Choroid plexus epithelial cell (primary cell): ENCODE measurements around the gene JAKMIP2.
"Not testable (repeated sequence)": the region's sequence is repeated elsewhere in the genome, so short reads cannot be mapped to it uniquely, and the experiment has no call there.

Source experiments
- DNase-seq: peaks from one replicate; pipeline ENCODE4 v3.0.0-alpha.2; 2010; ENCODE audit warnings: low read depth
- H3K4me3 ChIP-seq: 2 replicates; pipeline ENCODE4 v1.5.1; 2011; ENCODE audit warnings: low read depth, mild to moderate bottlenecking, control low read depth, low read length, moderate library complexity
- TF ChIP-seq, protein P1 (sequence below): conservative IDR thresholded peaks from 2 replicates; pipeline ENCODE4 v1.5.1; 2011; ENCODE audit warnings: low read depth, mild to moderate bottlenecking, control low read depth, inconsistent platforms, low read length, moderate library complexity

Gene JAKMIP2

DNA sequence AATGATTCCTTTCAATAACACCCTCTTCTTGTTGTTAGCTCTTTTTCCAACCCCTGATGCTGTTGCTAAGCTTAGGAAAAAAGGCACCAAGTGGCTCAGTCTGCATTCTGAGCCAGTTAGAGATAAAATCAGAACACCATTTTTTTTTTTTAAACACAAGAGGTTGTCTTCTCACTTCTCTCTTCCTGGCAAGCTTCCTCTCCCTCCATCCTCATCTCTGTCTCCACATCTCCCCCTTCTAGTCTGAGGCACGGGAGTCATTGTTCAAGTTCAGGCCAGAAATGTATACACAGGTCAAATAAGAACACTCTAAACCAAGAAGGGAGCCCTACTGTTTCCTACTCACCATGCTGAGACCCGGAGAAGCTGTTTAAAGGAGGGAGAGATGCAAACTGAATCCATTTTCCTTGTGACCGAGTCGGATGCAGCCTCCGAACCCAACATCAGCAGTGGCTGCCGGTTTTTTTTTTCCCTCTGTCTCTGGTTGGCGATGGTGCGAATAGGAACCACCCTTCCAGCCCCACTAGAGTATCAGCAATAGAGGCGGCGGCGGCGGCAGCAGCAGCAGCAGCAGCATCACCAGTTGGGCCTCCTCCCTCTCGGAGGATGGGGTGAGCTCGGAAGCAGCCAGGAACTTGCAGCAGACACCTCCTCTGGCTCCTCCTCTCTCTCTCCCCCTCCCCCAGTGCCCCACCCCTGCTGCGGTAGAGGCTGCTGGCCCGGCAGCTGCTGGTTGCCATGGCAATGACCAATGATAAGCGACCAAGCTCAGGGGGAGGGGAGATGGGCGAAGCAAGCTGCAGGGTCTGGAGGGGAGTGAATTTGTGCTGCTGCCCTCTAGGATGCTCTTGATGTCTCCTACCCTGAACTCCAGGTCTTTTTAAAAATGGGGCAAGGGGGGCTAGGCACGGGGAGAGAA lies at the start of gene JAKMIP2:
Gene JAKMIP2, minus strand, starts transcription at position 619 of the 919 bp plus-strand sequence. CDS start 110,922 bp downstream, outside the sequence.
- H3K4me3 ChIP-seq = peak within 1 kb of the TSS; percentile 52
- TF ChIP-seq, protein P1, sequence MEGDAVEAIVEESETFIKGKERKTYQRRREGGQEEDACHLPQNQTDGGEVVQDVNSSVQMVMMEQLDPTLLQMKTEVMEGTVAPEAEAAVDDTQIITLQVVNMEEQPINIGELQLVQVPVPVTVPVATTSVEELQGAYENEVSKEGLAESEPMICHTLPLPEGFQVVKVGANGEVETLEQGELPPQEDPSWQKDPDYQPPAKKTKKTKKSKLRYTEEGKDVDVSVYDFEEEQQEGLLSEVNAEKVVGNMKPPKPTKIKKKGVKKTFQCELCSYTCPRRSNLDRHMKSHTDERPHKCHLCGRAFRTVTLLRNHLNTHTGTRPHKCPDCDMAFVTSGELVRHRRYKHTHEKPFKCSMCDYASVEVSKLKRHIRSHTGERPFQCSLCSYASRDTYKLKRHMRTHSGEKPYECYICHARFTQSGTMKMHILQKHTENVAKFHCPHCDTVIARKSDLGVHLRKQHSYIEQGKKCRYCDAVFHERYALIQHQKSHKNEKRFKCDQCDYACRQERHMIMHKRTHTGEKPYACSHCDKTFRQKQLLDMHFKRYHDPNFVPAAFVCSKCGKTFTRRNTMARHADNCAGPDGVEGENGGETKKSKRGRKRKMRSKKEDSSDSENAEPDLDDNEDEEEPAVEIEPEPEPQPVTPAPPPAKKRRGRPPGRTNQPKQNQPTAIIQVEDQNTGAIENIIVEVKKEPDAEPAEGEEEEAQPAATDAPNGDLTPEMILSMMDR = no peak

DNA sequence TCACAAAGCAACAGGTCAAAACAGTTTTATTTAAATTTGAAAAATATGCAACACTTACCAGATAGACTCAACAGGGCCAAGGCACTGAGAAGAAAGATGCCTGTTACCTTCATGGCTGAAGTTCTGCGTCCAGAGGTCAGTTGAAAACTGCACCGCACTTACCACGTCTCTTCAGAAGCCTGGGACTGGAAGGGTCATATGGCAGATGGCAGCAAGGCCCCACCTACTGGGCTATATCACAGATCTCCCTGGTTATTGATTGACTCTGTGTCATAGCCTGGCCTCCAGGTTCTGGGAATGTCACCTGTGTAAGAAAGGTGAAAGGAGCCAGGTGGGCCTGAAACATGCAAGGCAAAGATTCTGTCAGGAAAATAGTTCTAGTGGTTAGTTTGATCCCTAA lies 48.9 kb upstream of the JAKMIP2 start, which contains the start of gene SPINK1:
Gene SPINK1, minus strand, starts transcription at position 207 of the 400 bp plus-strand sequence. Its CDS starts 94 bp downstream, at position 113.
- no peak within 1 kb of the TSS for H3K4me3 ChIP-seq
- TF ChIP-seq, protein P1 = no peak
- no peak for DNase-seq

More for the DNA sequence above, at the start of gene JAKMIP2:
- DNase-seq = peak; percentile 94

DNA sequence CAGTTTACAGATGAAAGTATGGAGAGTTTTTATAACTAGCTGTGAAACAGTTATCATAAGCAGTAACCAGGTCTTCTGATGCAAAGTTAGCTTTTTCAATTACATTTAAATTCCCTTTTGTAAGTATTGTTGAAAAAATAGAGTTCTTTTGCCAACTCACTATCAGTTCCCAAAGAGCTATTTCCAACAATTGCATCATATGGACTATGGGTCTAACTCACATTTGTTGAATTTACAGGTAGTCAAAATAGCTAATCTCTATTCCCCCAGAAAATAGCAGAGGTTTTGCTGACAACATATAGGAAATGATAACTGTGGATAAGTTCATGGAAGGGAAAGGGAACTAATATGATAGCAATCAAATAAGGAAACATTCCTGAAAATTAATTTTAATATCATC lies 47.5 kb upstream of the JAKMIP2 start:
- no peak for DNase-seq
- H3K4me3 ChIP-seq = no peak overlapping the region
- TF ChIP-seq, protein P1 = no peak

DNA sequence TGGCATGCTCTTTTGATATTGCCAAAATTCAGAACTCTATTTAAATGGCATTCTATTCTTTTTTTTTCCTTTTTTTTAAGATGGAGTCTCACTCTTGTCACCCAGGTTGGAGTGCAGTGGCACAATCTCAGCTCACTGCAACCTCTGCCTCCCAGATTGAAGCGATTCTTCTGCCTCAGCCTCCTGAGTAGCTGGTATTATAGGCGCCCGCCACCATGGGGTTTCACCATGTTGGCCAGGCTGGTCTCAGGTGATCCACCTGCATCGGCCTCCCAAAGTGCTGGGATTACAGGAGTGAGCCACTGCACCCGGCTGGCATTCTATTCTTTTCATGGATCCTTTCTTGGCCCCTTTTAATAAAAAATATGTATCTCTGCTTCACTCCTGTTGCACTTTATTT lies 44.5 kb upstream of the JAKMIP2 start:
- DNase-seq, H3K4me3 ChIP-seq: not testable (repeated sequence)

DNA sequence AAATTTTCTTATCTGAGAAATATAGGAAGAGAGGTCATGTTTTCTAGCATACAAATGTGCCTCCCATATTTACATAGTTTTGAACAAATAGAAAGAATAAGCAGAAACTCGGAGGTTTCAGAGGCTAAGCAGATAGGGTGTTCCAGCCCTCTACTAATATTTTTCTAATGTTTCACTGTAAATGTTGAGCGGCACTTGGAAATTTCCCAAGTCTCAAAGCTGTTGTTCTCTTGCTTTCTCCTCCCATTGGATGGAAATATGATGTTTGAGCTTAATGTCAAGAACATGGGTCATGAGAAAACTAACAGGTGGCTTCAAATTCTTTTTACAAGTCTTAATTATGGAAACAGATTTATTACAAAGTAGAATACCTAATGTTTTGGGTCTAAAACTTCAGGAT lies 43.8 kb upstream of the JAKMIP2 start:
- TF ChIP-seq, protein P1 = no peak
- H3K4me3 ChIP-seq = no peak overlapping the region
- DNase-seq = no peak

DNA sequence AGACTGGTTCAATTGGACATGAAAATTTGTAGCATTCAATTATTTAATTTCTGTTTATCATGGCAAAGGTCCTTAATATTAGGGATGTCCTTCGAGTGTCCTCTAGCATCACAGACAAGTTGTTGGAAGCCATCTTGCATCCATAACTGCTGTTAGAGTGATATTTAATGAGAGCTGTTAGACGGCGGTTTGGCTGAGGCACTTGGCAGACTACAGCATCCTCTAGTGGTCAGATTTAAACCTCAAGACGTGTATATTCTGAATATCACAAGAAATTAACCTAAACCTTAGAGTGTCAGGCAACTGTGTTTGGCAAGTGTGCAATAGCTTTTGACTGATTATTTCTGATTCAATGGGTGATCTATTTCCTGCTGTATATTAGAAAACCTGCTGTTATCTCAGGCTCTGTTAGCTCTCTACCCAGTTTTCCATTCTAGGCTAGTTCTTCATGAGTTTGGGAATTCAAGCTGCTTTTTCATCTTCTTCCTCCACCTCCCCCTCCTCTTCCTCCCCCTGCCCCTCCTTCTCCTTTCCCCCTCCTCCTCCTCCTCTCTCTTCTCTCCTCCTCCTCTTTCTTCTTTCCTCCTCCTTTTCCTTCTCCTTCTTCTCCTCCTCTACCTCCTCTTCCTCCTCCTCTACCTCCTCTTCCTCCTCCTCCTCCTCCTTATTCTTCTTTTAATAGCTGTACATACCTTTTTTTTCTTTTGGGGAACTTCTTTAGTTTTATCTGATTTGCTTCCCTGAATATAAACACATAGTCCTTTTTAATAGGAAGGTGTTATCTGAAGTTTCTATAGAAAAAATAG lies 40.4 kb upstream of the JAKMIP2 start:
- H3K4me3 ChIP-seq = no peak overlapping the region
- peak; percentile 88 for DNase-seq
- TF ChIP-seq, protein P1 = peak; percentile 99

DNA sequence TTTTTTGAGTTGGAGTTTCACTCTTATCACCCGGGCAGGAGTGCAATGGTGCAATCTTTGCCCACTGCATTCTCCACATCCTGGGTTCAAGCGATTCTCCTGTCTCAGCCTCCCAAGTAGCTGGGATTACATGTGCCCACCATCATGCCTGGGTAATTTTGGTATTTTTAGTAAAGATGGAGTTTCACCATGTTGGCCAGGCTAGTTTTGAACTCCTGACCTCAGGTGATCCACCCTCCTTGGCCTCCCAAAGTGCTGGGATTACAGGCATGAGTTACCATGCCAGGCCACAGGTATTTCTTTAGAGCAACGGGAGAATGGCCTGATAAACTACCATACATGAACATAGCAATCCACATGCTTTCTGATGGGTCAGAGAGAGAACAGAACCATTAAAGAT lies 39.7 kb upstream of the JAKMIP2 start:
- not testable (repeated sequence) for DNase-seq, H3K4me3 ChIP-seq
